ENCODE results near the gene SLC25A39. TPM values are rescaled to one million over a fixed set of nuclear protein-coding genes. Genes with fewer than 3 reads are reported as not detected.
A peak's percentile ranks its signal among the peaks of the same experiment; 100 is the strongest.

The SLC25A39 gene
- total RNA-seq, 3 donors from 2014 or later (not counting 1 experiment from before 2014, with no cell fraction given), result 82.4 to 105 (median 97.9) TPM

GRCh38 chr17:44346064-44346844 is 21.6 kb upstream of the SLC25A39 start:
- Histone ChIP-seq H3K36me3 (ENCODE audit: control insufficient read depth, insufficient read depth, low read length) (peaks cover under 1% of the 10 kb centered on the region), H3K27me3 (ENCODE audit: control insufficient read depth, insufficient read depth, low read length) (no peaks in the 10 kb centered on the region), H3K4me3 (ENCODE audit: low read length) (no peak overlapping the region), H3K9me3 (ENCODE audit: control insufficient read depth, insufficient read depth, low read length) (no peaks in the 10 kb centered on the region), H3K27ac (ENCODE audit: low read length) (peak overlapping the region; percentile 35), H3K4me1 (ENCODE audit: control insufficient read depth, insufficient read depth, low read length) (peaks cover 61% of the 10 kb centered on the region)
- Mint-ChIP-seq H3K27ac (peak overlapping the region; percentile 76 to 85), H3K27me3 (ENCODE audit: low read depth in 2 of 2) (peaks cover 19 to 22% of the 10 kb centered on the region in 2 donors), H3K4me1 (peaks cover 16 to 29% of the 10 kb centered on the region in 2 donors), H3K36me3 (no peaks in the 10 kb centered on the region), H3K9me3 (no peaks in the 10 kb centered on the region), H3K4me3 (peak overlapping the region; percentile 97)
- ATAC-seq, result no peak
- DNase-seq, result no peak
- intact Hi-C loops (cut with micrococcal nuclease), result loop anchor here (5.0 kb wide), 1 partner anchor 134 kb away; no protein-coding TSS in a partner anchor
- 71% methylated on average over 12 of the region's 13 CpGs for WGBS (ENCODE audit: insufficient coverage)
- no peak for TF ChIP-seq CTCF (IDR thresholded peaks at IDR 0.05)

- Mint-ChIP-seq H3K27me3 (ENCODE audit: low read depth in 2 of 2) (peaks cover 19 to 25% of the 10 kb centered on the region in 2 donors), H3K9me3 (no peaks in the 10 kb centered on the region), H3K4me3 (peak overlapping the region; percentile 97), H3K27ac (peak overlapping the region; percentile 76 to 85), H3K36me3 (no peaks in the 10 kb centered on the region), H3K4me1 (peaks cover 16 to 29% of the 10 kb centered on the region in 2 donors)
- H3K9me3 ChIP-seq (ENCODE audit: control insufficient read depth, insufficient read depth, low read length), result no peaks in the 10 kb centered on the region
- peak overlapping the region; percentile 64 for H3K4me3 ChIP-seq (ENCODE audit: low read length)
- H3K4me1 ChIP-seq (ENCODE audit: control insufficient read depth, insufficient read depth, low read length), result peaks cover 59% of the 10 kb centered on the region
- no peaks in the 10 kb centered on the region for H3K27me3 ChIP-seq (ENCODE audit: control insufficient read depth, insufficient read depth, low read length)
- DNase-seq, result peak in 1 of 2 donors; percentile 73
- 0% methylated on average over 19 of the region's 21 CpGs for WGBS (ENCODE audit: insufficient coverage)
- ATAC-seq, result peak; percentile 27 to 37 (median 30)
- TF ChIP-seq CTCF (IDR thresholded peaks at IDR 0.05), result peak; percentile 53
- intact Hi-C loops (cut with micrococcal nuclease), result loop anchor here (5.0 kb wide), 1 partner anchor 133 kb away; no protein-coding TSS in a partner anchor
- H3K27ac ChIP-seq (ENCODE audit: low read length), result peak overlapping the region; percentile 35
- no peaks in the 10 kb centered on the region for H3K36me3 ChIP-seq (ENCODE audit: control insufficient read depth, insufficient read depth, low read length)
Observed at GRCh38 chr17:44345454-44346026, 20.9 kb upstream of the SLC25A39 start.

GRCh38 chr17:44344939-44345453 is 20.4 kb upstream of the SLC25A39 start, which contains the start of gene GRN:
TSS of gene GRN (plus strand) at chr17:44345302. CDS start at chr17:44349165, 3,863 bp downstream.
- Histone ChIP-seq H3K36me3 (ENCODE audit: control insufficient read depth, insufficient read depth, low read length) (no peaks in the 10 kb centered on the region), H3K27ac (ENCODE audit: low read length) (peak within 1 kb of the TSS; percentile 35), H3K4me3 (ENCODE audit: low read length) (peak within 1 kb of the TSS; percentile 64), H3K9me3 (ENCODE audit: control insufficient read depth, insufficient read depth, low read length) (no peaks in the 10 kb centered on the region), H3K27me3 (ENCODE audit: control insufficient read depth, insufficient read depth, low read length) (no peaks in the 10 kb centered on the region), H3K4me1 (ENCODE audit: control insufficient read depth, insufficient read depth, low read length) (peaks cover 56% of the 10 kb centered on the region)
- Mint-ChIP-seq H3K4me3 (peak within 1 kb of the TSS; percentile 97), H3K27ac (peak within 1 kb of the TSS; percentile 76 to 85), H3K36me3 (no peaks in the 10 kb centered on the region), H3K4me1 (peaks cover 16 to 29% of the 10 kb centered on the region in 2 donors), H3K9me3 (no peaks in the 10 kb centered on the region), H3K27me3 (ENCODE audit: low read depth in 2 of 2) (peaks cover 19 to 25% of the 10 kb centered on the region in 2 donors)
- DNase-seq, result peak; percentile 81 to 91
- intact Hi-C loops (cut with micrococcal nuclease), result loop anchor here (5.0 kb wide), 1 partner anchor 133 kb away; no protein-coding TSS in a partner anchor
- ATAC-seq, result peak; percentile 98
- no peak for TF ChIP-seq CTCF (IDR thresholded peaks at IDR 0.05)
- 0% methylated on average over 26 of the region's 26 CpGs for WGBS (ENCODE audit: insufficient coverage)

Data from natural killer cell (primary cell).